HG02943 (cell line): ENCODE results near the gene KAT7.

ENCODE experiments used
- ATAC-seq: cut with Tn5 transposase; IDR thresholded peaks from one replicate; pipeline ENCODE4 v1.9.1; 2021; ENCODE audit warnings: mild to moderate bottlenecking, low read depth, moderate library complexity; ENCODE audit not compliant: unreplicated experiment

The KAT7 gene

DNA sequence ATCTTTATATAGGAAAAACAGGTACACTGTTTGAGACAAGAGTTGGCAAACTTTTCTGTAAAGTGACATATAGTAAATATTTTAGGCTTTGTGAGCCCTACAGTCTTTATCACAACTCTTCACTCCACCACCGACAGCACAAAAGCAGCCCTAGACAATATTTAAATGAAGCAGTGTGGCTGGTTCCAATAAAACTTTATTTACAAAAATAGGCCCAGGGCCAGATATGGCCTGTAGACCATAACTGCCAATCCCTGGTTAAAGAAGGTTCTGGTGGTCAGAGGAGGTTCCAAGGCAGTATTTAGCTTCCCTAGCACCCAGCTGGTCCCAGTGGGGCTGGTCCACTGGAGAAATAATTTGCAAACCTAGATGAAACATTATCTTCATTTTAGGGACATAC, 28.2 kb upstream of the KAT7 start:
- ATAC-seq = no peak

DNA sequence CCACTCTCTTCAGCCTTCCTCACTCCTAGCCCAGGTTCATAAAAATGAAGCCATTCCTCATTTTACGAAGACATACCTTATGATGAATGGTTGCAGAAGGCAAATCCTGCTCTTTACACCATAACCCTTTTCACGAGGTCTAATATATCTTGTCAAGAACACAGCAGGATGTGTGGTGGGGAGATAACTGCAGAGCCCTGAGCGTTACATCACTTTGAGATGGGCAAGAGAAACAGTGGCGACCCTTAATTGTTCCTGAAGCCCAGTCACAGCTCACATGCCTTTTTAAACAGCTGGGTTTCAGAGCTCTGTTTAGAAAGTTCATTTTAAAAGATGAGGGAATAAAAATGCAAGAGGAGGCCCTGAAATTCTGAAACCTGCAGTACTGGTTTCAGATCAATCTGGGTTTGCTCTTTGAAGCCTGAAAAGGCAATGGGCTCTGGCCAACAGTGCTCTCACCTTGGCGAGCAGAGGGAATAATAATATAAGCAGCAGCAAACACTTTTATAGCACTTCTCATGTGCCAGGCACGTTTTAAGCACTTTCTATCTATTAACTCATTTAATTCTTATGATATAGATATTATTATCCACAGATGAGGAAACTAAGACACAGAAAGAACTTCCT, 27.4 kb upstream of the KAT7 start:
- ATAC-seq = no peak

DNA sequence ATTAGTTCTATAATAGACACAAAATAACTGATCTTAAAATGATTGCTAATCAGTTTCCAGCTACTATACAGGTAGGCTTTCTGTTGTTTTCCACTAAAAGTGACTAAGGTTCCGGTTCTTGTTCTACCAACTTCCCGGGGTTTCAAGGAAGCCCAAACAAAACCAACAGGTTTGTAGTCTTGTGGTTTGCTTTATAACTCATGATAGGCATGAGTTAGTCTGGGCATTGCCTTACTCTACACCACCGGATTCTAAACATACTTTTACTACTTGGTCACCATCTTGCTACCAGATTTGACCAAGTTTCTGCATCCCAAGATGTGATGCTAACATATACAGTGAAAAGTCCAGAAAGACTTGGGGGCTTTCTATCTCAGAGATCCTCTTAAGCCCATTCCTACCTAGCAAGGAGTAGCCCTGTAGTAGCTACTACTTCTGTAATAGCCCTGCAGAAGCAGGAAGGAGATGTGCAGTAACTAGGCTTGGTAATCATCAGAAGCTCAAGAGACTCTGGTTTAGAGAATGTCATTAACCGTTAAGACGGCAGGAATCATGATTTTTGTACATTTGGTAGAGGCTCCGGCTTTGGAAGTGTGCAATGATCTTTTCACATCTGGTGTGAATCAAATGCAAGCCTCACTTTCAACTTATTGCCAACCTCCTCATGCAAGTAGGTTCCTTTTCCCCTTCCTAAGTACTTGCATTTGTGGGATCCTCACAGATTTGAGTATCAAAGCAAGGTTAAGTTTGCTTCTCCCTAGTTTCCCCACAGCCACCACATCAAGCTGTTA, 26.1 kb upstream of the KAT7 start:
- ATAC-seq = no peak

DNA sequence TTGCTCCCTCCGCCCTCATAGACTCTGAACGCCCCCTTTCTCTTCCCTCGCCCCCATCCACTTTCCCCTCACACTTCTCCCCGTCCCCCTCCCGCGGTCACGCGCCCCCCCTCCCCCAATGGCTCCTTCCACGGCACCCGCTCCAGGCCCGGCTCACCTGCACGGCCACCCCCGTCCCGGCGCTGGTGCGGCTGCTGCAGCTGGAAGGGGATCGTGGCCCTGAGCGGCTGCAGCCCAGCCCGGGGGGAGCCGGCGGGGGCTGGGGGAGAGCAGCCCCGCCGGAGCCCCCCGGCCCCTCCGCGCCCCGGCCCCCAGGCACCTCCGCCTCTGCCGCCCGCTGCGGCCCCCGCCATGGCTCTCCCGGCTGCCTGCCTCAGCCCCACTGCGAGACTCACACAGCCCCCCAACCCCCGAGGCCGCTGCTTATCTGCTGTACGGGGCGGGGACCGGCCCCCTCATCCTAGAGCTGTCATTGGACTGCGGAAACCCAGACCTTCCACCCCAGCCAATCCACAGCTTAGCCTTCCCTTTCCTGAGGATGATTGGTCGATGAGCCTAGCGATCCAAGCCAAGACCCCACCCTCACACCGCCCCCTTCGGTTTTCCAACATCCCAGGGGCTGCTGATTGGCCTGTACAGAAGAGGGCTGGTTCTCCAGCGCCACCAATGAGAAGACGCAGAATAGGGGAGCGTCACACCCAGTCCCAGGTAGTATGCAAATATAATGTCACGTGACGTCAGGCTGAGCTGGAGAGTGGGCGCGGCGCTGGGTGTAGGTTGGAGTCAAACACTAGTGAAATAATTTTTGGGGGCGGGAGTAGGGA, 24.5 kb upstream of the KAT7 start, which contains the start of gene FAM117A:
Gene FAM117A, minus strand, starts transcription at position 397 of the 824 bp plus-strand sequence. Its CDS starts 44 bp downstream, at position 353.
- ATAC-seq = peak; percentile 90

GRCh38 chr17:49764559-49765180, 23.8 kb upstream of the KAT7 start:
- no peak for ATAC-seq

DNA sequence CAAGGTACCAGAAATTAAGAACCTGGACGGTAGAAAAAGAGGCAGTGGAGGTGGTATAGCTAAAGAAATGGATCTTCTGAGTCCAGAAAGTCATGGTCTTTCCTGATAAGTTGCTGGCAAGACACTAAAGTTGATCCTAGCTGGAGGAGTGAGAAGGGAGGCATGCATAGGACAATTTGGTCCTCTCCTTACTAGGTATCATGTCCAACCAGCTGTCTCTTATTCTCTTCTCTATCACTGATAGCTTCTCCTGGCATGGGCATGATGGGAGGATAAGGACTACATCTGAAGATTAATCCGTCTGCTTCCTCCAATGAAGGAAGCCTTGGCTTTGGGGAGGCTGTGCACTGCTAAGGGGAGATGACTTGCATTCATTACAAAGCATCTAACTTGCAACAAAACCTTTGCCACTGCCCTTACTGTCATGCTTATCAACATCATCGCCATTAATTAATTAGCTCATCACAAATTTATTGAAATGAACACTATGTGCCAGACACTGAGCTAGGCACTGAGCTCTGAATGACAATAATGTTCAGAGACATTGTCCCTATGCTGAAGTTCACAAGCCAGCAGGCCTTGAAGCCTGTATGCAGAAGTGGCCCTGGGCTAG, 21.5 kb upstream of the KAT7 start:
- no peak for ATAC-seq

DNA sequence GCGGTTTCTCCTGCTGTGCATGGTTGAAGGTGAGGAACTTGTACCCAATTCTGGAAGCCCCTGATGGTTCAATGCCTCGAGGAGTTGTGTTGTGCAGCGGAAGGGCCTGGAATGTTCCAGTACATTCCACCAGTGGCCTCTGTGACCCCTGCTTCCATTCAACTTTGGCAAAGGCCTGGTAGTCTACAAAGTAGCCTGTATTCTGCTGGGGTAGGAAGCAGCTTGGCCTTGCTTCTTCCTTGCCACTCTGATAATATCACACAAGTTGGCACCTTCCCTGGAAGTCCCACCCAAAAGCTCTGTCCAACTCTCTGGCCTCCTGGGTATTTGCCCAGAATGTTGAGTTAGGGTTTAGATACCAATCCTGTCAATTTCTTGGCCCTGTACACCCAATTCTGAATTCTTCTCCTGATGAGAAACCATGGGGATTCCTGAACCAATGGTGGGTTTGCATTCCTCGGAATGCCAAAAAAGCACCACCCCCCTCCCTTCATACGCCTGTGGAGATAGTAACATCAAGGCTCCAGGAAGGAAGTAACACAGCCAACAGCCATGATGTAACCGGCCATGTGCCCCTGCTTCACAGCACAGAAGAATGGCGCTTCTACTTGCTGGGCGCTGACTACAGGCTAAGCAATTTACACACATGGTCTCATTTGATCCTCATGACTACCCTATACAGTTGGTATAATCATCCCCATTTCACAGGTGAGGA, 12.8 kb upstream of the KAT7 start:
- no peak for ATAC-seq

GRCh38 chr17:49776551-49777300, 11.8 kb upstream of the KAT7 start:
- no peak for ATAC-seq

DNA sequence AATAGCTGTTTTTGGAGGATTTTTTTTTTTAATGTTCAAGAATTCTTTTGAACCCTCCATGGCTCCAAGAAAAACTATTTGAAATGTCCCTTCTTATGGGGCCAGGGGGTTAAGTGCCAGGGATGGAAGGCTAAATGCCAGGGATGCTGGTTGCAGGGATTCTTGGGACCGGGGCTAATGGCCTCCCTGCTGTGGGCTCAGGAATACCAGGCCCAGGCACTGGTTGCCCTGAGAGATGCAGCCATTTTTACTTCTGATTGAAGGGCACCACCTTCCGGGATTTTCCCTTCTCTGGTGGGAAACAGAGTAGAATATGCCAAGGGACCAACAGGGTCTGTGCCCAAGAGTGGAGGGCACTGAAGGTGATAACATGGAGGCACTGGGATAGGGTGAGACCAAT, 10.9 kb upstream of the KAT7 start:
- ATAC-seq = no peak

- no peak for ATAC-seq
Measured at GRCh38 chr17:49779156-49779738, 9.2 kb upstream of the KAT7 start.

DNA sequence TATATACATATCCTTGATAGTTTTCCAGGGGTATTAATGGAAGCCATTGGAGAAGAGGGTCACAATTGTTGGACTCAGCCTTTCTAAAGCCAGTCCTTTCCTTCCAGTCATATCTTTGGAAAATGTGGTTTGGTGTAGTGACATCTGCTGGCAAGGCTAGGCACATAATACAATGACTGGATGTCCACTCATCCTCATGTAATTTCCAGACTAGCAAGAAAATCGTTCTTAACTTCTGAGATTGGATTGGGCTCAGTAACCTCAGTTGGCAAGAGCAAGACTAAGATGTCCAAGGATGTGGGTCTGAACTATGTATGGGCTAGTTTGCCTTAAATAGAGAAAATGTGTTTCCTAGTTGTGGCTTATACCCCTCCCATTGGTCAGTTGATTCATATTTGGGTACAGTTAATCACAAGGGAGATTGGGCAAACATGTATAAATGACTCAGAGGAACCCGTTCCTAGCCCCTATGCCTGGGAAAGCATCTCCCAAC, 8.7 kb upstream of the KAT7 start:
- ATAC-seq = no peak

DNA sequence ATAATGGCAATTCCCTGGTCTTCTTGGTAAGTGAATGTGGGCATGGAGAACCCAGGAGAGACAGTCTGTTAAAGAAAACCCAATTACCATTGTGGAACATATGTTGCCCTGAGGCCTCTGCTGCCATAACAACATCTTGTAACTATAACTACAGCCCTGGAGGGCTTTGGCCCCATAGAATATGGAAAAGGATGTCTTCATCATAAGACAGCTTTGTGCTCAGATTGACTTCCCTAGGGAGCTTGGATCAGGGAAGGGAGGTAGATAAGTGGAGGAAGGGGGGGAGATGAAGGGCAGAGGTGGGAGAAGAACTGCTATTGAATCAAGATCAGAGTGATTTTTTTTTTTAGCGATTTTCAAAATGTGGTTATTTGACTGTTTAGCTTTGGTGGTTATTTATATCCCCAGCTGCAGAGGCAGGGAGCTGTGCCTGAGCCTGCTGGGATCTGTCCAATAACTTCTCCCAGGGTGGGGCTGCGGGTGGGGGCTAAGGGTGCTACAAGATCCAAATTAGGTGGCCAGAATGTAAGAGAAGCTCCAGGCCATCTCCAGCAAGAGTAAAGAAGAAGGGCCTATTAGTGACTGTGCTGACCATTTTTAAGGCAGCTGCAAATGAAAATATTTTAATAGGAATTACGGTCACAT, 5.3 kb upstream of the KAT7 start:
- no peak for ATAC-seq

DNA sequence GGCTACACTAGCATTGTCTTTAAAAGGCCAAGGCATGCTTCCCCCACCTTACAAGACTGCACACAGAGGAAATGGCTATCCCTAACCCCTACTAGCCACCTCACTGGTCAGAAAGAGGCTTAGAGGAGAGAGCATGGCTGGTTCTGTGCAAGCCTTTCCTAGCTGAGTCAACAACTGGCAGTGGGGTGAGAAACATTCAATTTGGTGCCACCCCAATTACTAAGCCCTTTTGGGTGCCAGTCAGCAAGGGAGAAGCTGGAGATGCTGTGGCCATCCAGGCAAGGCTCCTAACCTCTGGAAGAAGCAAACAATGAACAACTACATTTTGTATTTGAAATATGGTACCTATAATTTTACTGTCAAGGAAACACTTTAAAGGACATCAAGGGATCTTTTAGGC, 4.7 kb upstream of the KAT7 start:
- ATAC-seq = no peak

DNA sequence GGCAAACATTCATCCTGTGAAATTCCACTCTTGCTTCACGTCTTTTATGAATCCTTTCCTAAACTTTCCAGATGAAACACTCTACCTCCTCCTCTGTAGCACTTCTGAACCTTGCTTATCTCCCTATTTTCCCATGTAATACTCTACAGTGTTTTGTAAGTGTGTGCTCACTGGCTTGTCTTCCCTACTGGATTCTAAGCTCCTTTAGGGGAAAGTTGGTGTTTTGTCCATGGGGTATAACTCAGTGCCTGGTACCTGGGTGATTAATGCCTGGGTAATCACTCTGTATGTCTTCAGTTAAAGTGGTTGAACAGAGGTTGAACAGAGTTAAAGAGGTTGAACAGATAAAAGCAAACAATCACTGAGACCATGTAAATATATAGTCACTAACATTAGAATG, 3.8 kb upstream of the KAT7 start:
- no peak for ATAC-seq

DNA sequence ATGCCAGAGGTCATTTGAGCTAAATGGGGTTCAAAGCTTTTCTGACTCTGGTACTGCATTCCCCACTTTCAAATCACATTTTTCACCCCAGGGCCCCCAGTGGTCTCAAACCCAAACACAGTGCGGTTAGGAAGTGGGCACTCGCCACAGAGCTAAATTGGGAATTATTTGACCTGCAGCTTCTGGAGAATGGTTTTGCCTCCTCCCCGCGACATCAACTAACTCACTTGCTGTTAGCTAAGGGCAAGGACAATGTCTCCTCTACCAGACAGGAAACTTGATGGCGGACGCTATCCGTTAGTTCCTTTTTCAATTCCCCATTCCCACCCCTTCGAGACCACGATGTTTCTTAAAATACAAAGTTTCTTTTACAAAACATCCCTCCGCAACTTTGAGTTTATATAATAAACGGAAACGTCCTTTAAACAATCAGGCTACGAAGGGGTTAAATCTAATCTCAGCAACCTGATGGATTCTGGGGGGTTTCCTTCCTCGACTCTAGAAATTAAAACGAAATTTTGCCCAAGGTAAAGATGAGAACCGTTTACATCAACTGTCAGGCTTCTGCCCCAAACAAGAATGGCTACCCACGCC, 500 bp upstream of the KAT7 start:
- ATAC-seq = no peak

- ATAC-seq = no peak
Measured at GRCh38 chr17:49789243-49789578, 730 bp downstream of the KAT7 start.

DNA sequence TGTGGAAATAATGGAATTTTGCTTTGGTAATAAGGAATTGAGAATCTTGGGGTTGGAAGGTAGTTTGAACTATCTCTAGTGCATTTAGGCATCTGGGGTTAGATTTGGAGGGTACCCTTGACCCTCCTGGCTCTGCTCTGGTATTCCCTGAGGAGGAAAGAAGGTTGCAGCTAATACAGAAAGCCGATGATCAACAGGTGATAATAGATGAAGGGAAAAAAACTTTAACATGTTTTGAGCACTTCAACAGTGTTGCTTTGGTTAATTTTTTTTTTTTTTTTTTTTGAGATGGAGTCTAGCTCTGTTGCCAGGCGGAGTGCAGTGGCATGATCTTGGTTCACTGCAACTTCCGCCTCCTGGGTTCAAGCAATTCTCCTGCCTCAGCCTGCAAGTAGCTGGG, 4.8 kb downstream of the KAT7 start:
- ATAC-seq = no peak

GRCh38 chr17:49795372-49795771, 6.9 kb downstream of the KAT7 start:
- ATAC-seq = no peak
